Osteoblast (primary cell): ENCODE results near the gene ABCA13. TPM values are rescaled to one million over a fixed set of nuclear protein-coding genes. Genes with fewer than 3 reads are reported as not detected.
A peak's percentile ranks its signal among the peaks of the same experiment; 100 is the strongest.

ENCODE experiments used
- DNase-seq: peaks from one replicate; pipeline ENCODE4 v3.0.0; 2011; ENCODE audit warnings: low spot score, mixed read lengths; ENCODE audit not compliant: insufficient read length; ENCODE audit errors: missing footprints
- H2AFZ ChIP-seq: 2 replicates; pipeline ENCODE4 v1.6.0; 2011; ENCODE audit warnings: mild to moderate bottlenecking, low read length
- H3K27ac ChIP-seq: 2 replicates; pipeline ENCODE4 v1.5.1; 2011; ENCODE audit warnings: mild to moderate bottlenecking, low read depth, low read length, moderate library complexity
- H3K27me3 ChIP-seq: 2 replicates; pipeline ENCODE4 v1.6.0; 2012; ENCODE audit warnings: mild to moderate bottlenecking, control low read depth, inconsistent platforms, low read length, moderate library complexity; ENCODE audit not compliant: insufficient read depth
- H3K36me3 ChIP-seq: 2 replicates; pipeline ENCODE4 v1.5.1; 2011; ENCODE audit warnings: mild to moderate bottlenecking, low read length, control low read depth, moderate library complexity; ENCODE audit not compliant: insufficient read depth
- H3K4me1 ChIP-seq: 2 replicates; pipeline ENCODE4 v1.5.1; 2011; ENCODE audit warnings: mild to moderate bottlenecking, low read length, control low read depth, moderate library complexity; ENCODE audit not compliant: insufficient read depth
- H3K4me2 ChIP-seq: 2 replicates; pipeline ENCODE4 v1.6.0; 2011; ENCODE audit warnings: mild to moderate bottlenecking, low read length; ENCODE audit not compliant: insufficient read depth
- H3K4me3 ChIP-seq: fragments of 200-600 bp; sonication (generic); 3 replicates; pipeline ENCODE4 v1.5.1; 2012; ENCODE audit warnings: mild to moderate bottlenecking, low read length, inconsistent platforms; ENCODE audit not compliant: insufficient read depth
- H3K79me2 ChIP-seq: 2 replicates; pipeline ENCODE4 v1.6.0; 2012; ENCODE audit warnings: mild to moderate bottlenecking, low read length, control low read depth, inconsistent platforms; ENCODE audit not compliant: insufficient read depth
- H3K9me3 ChIP-seq: 2 replicates; pipeline ENCODE4 v1.5.1; 2011; ENCODE audit warnings: low read depth, low read length, control low read depth
- H4K20me1 ChIP-seq: 2 replicates; pipeline ENCODE4 v1.6.0; 2012; ENCODE audit warnings: mild to moderate bottlenecking, low read length, control low read depth; ENCODE audit not compliant: insufficient read depth
- total RNA-seq: library from RNA; depleted of rRNA; stranded (reverse); fragments of >200 nt; gene quantifications from 2 replicates; pipeline ENCODE4 v1.2.3, GENCODE V29; 2012
- TF ChIP-seq, protein P1 (sequence below): IDR thresholded peaks from 2 replicates; pipeline ENCODE4 v1.5.1; 2011; ENCODE audit warnings: mild to moderate bottlenecking, low read depth, low read length, moderate library complexity; ENCODE audit errors: extremely low read depth

The ABCA13 gene
- total RNA-seq, 1 donor, result 3.6 TPM

DNA sequence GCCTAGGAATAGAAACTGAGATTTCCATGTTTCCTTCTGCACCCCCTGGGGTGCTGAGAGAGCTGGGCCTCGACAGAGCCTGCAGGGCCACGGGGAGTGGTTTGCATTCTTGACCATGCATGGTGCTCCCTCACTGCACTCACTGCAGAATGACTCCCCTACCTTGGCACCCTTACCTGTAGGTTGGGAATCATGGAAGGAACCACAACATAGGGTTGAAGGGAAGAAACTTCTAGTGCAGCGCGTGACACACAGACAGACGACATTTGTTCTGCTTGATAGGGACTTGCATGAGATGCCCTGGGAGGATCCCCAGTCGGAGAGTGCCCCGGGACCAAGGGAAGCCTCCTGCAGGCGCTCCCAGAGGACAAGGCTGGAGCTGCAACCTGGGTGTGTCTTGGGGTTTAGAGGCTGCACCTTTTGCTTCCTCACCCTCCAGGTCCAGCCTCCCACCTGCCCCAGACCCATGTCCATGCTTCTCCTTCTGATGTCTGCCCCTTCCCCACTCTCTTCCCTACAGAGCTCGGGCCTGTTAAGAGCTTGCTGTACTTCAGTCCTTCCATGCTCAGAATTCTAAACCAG, 245.2 kb downstream of the ABCA13 start:
- Histone ChIP-seq H3K4me3 (no peak overlapping the region), H3K79me2 (no peaks in the 10 kb centered on the region), H3K27ac (no peak overlapping the region), H2AFZ (no peak overlapping the region), H4K20me1 (no peaks in the 10 kb centered on the region), H3K4me2 (no peak overlapping the region), H3K4me1 (peaks cover 9% of the 10 kb centered on the region), H3K36me3 (no peaks in the 10 kb centered on the region), H3K27me3 (no peaks in the 10 kb centered on the region), H3K9me3 (no peaks in the 10 kb centered on the region)
- peak; percentile 1 for DNase-seq
- TF ChIP-seq, protein P1, sequence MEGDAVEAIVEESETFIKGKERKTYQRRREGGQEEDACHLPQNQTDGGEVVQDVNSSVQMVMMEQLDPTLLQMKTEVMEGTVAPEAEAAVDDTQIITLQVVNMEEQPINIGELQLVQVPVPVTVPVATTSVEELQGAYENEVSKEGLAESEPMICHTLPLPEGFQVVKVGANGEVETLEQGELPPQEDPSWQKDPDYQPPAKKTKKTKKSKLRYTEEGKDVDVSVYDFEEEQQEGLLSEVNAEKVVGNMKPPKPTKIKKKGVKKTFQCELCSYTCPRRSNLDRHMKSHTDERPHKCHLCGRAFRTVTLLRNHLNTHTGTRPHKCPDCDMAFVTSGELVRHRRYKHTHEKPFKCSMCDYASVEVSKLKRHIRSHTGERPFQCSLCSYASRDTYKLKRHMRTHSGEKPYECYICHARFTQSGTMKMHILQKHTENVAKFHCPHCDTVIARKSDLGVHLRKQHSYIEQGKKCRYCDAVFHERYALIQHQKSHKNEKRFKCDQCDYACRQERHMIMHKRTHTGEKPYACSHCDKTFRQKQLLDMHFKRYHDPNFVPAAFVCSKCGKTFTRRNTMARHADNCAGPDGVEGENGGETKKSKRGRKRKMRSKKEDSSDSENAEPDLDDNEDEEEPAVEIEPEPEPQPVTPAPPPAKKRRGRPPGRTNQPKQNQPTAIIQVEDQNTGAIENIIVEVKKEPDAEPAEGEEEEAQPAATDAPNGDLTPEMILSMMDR, result no peak

DNA sequence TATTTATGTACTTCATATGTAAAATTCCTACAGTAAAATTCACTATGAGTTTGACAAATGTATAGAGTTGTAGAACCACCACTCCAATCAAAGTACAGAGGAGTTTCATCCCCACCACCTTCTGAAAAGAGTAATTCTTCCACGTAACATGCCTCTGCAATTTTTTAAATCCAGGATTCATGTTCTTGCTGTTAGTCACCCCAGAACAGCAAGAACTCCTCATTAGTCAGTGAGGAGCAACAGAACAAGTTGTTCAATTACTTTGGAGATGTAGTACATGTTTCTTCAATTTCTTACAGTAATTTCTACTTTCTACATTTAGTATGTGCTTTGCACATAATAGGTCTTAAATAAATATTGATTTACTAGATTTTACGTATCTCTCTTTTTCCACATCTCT, 248.1 kb downstream of the ABCA13 start:
- Histone ChIP-seq H3K79me2 (no peaks in the 10 kb centered on the region), H3K4me2 (no peak overlapping the region), H4K20me1 (no peaks in the 10 kb centered on the region), H3K27me3 (no peaks in the 10 kb centered on the region), H3K27ac (no peak overlapping the region), H2AFZ (no peak overlapping the region), H3K4me1 (peaks cover 9% of the 10 kb centered on the region), H3K9me3 (no peaks in the 10 kb centered on the region), H3K4me3 (no peak overlapping the region), H3K36me3 (no peaks in the 10 kb centered on the region)
- no peak for DNase-seq
- TF ChIP-seq, protein P1, result no peak

DNA sequence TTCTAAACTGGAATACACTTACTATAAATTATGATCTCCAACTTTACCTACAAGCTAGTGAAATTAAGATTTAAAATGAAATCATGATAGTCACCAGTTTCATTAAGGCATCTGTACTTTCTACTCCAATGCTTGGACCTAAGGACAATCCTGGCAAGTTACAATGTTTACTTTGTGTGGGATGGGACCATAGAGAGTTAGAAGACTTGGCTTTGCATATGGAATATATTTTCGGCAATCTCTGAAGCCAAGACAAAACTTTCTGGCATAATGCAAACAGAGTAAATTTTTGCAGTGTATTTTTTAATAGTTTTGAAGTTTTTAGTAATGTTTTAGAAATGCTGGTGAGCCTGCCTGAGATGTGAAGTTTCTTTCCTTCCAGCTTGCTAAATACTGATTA, 248.9 kb downstream of the ABCA13 start:
- H3K4me1 ChIP-seq, result peaks cover 9% of the 10 kb centered on the region
- no peak overlapping the region for H2AFZ ChIP-seq
- TF ChIP-seq, protein P1, result no peak
- no peaks in the 10 kb centered on the region for H3K79me2 ChIP-seq
- no peaks in the 10 kb centered on the region for H3K9me3 ChIP-seq
- H3K4me2 ChIP-seq, result no peak overlapping the region
- DNase-seq, result no peak
- H3K27ac ChIP-seq, result no peak overlapping the region
- no peaks in the 10 kb centered on the region for H4K20me1 ChIP-seq
- H3K36me3 ChIP-seq, result no peaks in the 10 kb centered on the region
- H3K4me3 ChIP-seq, result no peak overlapping the region
- H3K27me3 ChIP-seq, result no peaks in the 10 kb centered on the region

DNA sequence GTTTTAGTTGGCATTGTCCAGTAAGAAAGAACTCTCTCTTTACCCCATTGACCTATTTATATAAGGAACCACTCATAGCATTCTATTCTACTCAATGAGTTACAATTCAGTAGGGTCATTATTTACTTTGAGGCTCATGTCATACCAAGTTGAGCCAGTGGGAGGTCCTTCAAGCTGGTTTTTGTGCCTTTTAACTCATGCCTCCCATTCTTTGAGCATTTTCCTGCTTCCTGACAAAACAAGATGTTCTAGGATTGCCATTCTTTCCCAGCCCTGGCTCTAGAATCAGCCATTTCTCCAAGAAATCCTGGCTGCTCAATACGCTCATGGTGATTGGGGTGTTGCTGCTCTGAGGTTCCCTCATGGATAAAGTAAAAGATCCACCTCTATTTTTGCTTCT, 250.1 kb downstream of the ABCA13 start:
- peak overlapping the region; percentile 66 for H2AFZ ChIP-seq
- H3K4me3 ChIP-seq, result no peak overlapping the region
- H3K4me2 ChIP-seq, result no peak overlapping the region
- no peaks in the 10 kb centered on the region for H4K20me1 ChIP-seq
- no peaks in the 10 kb centered on the region for H3K79me2 ChIP-seq
- no peak for DNase-seq
- no peaks in the 10 kb centered on the region for H3K36me3 ChIP-seq
- no peaks in the 10 kb centered on the region for H3K9me3 ChIP-seq
- peak overlapping the region; percentile 58 for H3K27ac ChIP-seq
- peaks cover 9% of the 10 kb centered on the region for H3K4me1 ChIP-seq
- H3K27me3 ChIP-seq, result no peaks in the 10 kb centered on the region
- TF ChIP-seq, protein P1, result no peak
